NK-92 (cell line): ENCODE measurements around the gene SPANXN5.
"Not testable (repeated sequence)": the region's sequence is repeated elsewhere in the genome, so short reads cannot be mapped to it uniquely, and the experiment has no call there.

Experiments used
- DNase-seq: peaks from one replicate; lab custom pipeline; 2025; ENCODE audit not compliant: unreplicated experiment; lab: John Stamatoyannopoulos, UW

The SPANXN5 gene

DNA sequence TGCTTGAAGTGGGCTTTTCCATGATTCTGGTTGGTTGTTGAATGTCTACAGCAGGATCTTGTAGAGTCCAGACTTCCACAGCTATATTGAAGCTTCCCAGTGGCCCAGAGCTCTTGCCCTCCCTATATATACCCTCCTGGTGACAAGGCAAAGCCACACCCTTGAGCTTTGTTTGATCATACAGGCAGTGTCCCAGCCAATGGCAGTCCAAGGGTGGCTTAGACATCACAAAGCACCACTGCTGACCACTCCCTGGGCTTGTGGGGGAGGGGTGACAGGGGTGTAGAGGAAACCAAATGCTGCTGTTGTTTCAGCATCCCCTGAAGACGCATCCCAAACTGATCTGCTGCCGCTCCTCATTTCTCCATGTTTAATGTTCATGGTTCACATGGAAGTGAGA is at the start of gene SPANXN5:
Gene SPANXN5, minus strand, starts transcription at position 101 of the 400 bp plus-strand sequence. Its CDS starts 79 bp downstream, at position 22.
- not testable (repeated sequence) for DNase-seq

DNA sequence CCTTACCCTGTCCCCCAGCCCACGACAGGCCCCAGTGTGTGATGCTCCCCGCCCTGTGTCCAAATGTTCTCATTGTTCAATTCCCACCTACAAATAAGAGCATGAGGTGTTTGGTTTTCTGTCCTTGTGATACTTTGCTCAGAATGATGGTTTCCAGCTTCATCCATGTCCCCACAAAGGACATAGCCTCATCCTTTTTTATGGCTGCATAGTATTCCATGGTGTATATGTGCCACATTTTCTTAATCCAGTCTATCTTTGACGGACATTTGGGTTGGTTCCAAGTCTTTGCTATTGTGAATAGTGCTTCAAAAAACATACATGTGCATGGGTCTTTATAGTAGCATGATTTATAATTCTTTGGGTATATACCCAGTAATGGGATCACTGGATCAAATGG is 46.4 kb upstream of the SPANXN5 start:
- DNase-seq, result not testable (repeated sequence)

GRCh38 chrX:52839137-52839536 is 41.9 kb upstream of the SPANXN5 start:
- DNase-seq, result no peak

- no peak for DNase-seq
These were observed 33.3 kb upstream of the SPANXN5 start for GRCh38 chrX:52830551-52830950.

DNA sequence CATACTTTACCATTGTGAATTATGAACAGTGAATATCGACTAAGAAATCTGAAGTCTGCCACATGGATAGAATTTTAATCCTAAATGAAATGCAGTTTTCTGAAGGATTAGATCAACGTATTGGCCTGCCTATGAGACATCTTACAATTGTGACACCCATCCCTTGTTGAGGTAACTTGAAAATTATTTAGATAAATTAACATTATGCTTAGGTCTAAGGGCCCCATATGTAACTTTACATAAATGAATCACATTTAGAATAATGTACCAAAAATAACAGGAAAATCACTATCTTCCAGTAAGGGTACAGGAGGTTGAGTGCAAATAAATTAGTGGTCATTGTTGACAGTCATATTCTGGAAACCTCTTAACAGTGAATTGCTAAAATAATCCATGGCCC is 27.4 kb upstream of the SPANXN5 start:
- DNase-seq, result no peak

DNA sequence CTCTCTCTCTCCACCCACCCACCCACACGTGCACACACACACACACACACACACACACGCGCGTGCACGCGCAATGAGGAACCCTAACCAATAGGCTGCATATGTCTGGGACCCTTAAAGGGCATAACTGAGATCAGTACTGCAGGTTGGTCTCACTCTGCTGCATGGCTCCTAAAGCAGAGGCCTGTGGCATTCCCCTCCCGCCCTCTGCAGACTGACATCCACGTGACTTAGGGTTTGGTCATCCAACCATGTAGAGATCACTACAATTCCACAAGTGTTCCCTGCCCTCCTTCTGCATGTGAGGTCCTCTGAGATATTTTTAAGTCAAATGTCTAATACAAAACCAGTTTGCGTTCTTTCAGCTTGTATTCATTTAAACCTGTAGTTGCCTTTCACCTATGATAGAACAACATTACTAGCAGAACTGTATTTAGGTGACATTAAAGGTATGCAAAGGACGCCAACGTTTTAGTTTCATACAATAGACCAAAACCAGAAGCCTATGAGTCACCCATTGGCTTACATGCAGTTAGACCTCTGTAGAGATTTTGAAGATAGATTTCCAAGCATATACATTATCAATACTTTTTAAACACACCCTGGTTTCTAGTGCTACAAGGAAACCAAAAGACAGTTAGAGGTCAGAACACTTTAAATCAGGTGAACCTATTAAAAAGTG is 24.0 kb upstream of the SPANXN5 start:
- no peak for DNase-seq

DNA sequence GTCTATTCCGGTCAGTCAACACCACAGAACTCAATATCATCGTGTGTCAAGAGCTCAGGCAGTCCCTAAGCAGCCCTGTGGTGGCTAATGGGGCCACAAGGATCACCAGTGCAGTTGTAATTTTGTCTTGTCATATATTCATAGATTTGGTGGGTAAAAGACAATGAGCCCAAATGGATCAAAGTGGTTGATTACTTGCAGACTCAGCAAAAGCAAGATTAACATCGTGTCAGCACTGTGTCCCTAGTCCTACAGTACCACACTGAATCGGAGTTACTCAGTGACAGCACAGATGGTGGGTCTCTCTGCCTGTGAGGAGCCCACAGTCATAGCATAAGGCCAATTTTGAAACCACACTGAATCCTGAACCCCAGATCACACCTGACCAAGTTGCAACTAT is 22.6 kb upstream of the SPANXN5 start:
- DNase-seq, result no peak

DNA sequence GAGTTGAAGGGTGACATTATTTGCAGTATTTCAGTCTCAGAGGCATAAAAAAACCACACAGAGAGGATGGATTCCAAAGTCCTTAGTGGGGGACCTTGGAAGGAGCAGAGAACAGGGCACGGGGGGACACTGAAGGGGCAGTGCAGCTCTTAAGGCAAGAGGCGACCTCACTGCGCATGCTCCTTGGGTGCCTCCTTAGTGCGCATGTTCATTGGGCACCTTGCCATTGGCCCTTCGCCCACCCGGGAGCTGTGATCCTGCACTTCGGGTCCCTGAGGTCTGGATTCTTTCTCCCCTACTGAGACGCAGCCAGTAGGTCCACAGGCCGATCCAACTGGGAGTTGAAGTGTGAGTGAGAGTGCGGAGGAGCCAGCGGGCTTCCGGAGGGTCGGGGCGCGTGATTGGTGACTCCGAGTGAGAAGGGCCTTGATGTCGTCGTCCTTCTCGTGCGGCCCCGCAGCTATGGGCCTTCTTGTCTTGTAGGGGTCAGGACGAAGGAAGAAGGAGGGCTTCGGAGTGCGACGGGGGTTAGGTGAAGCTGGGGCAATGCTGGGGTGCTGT is 13.9 kb upstream of the SPANXN5 start, which contains the start of gene XAGE5:
Gene XAGE5, plus strand, starts transcription at position 223 of the 561 bp plus-strand sequence. CDS start 1,280 bp downstream, outside the sequence.
- DNase-seq, result no peak

DNA sequence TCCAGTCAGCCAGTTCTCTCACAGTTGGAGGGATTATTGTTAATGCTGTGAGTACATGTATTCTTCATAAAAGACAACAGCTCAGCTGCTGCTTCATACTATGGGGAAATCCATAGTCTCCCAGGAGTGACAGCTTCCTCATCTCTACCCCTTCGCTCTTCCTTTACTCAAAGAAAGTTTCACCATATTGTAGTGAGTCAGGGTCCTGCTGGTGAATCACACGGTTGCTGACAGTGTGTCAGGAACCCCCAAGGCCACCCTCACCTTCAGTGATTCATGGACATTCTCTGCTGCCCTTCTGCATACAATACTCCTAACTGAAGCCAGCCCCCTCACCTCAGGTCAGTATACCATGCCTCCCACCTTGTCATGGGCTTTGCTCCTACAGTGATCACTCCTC is 7.6 kb upstream of the SPANXN5 start:
- DNase-seq, result not testable (repeated sequence)

- not testable (repeated sequence) for DNase-seq
These were observed 23.7 kb downstream of the SPANXN5 start for GRCh38 chrX:52773504-52773903.

DNA sequence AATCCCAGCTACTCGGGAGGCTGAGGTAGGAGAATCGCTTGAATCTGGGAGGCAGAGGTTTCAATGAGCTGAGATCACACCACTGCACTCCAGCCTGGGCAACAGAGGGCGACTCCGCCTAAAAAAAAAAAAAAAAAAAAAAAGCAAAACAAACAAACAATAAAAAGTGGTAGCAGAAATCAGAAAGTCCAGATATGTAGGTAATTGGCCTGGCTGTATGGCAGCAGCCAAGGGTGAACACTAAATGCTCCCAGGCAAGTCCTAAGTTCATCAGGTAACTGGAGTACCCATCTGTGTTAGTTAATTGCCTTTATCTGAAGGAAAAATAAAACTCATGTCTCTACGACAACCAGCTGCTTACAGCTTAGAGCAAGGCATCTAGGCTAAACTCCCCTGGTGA is 31.2 kb downstream of the SPANXN5 start:
- not testable (repeated sequence) for DNase-seq

DNA sequence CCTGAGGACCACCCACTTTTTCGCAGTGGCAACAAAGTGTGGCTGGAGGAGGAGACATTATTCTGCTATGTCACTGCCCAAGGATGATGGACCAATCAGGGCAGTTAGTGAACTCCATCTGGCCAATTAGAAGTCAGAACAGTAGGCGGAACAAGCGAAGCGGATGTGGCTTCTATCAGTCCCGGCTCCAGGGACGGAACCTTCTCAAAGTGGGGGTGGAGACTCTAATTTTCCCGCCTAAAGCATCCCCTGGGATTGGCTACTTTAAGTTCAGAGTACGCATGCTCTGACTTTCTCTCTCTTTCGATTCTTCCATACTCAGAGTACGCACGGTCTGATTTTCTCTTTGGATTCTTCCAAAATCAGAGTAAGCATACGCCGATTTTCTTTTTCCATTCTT is 46.3 kb downstream of the SPANXN5 start, which contains the start of gene SSX2B:
Gene SSX2B, plus strand, starts transcription at position 301 of the 400 bp plus-strand sequence. CDS start 1,429 bp downstream, outside the sequence.
- not testable (repeated sequence) for DNase-seq
